Inferior parietal cortex (tissue), 1 donor: ENCODE results near the gene DCAF5.

ENCODE experiments used
- DNase-seq: peaks from one replicate; pipeline ENCODE4 v3.0.0-alpha.2; 2016; ENCODE audit errors: extremely low spot score

The DCAF5 gene

DNA sequence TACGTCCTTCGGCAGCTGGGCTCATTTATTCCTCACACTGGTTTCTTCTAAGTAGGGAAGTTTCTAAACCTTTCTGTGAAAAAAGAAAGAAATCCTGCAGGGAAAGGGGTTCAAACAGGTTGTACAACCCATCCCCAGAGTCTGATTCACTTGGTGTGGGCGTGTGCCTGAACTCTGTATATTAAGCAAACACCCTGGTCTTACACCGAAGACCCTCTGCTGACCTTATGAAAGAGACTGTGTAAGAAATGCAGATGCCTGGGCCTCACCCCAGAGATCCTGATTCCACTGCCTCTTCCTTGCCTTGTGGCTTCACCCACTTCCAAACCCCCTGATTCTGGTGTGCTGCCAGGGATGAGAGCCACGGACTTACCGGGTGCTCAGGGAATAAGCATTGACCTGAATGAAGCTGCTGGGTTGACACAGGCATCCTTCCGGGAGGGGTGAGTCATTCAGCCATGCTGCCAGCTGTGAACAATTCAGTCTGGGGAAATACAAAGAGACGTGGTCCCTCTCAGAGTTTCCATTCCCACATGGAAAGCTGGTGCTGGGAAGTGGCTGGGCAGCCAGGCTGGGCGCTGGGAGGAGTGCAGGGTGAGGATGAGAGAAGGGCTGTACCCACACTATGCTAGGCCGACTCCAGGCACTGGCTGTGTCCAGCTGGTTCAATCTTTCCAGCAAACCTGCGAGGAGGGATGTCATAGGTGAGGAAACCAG, 147.3 kb downstream of the DCAF5 start:
- no peak for DNase-seq

GRCh38 chr14:69004731-69005431, 148.0 kb downstream of the DCAF5 start:
- DNase-seq = no peak

- DNase-seq = no peak
Measured at GRCh38 chr14:69003626-69004025, 149.3 kb downstream of the DCAF5 start.

GRCh38 chr14:69002069-69002468, 150.8 kb downstream of the DCAF5 start:
- DNase-seq = no peak

DNA sequence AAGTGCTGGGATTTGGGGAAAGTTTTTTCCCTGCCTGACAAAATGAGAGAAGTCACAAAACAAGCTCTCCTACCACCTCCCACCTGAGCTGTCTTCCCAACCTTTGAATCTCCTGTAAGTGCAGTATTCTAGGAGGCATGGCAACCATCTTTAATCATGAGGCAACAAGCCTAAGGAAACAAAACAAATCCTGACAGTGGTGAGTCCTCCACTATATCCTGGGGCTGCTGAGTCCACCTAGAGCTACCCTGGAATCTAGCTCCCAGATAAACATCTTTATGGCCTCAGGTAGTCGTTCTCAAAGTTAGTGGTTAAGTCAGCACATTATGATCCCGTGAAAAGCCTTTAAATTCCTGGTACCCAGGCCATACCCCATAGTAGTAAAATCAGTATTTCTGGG, 151.5 kb downstream of the DCAF5 start:
- no peak for DNase-seq
